HL-60 (cell line): ENCODE data around the gene NFIX.
"Not testable (repeated sequence)": the region's sequence is repeated elsewhere in the genome, so short reads cannot be mapped to it uniquely, and the experiment has no call there.

Experiments used
- DNase-seq, 2 experiments: peaks; one replicate each; pipeline ENCODE4 v3.0.0-alpha.2; 2010 to 2020; ENCODE audit warnings: low read depth in 1 of 2, low spot score in 1 of 2
- H3K27ac ChIP-seq: fragments of 250-450 bp; sonication (Bioruptor Pico); replicated peaks from 2 replicates; pipeline ENCODE4 v1.5.1; 2020; ENCODE audit warnings: mild to moderate bottlenecking, moderate library complexity
- H3K27me3 ChIP-seq: fragments of 250-450 bp; sonication (Bioruptor Pico); 2 replicates; pipeline ENCODE4 v1.5.1; 2021; ENCODE audit warnings: mild to moderate bottlenecking, moderate library complexity; ENCODE audit not compliant: insufficient read depth, poor library complexity, severe bottlenecking
- H3K4me3 ChIP-seq: replicated peaks from 2 replicates; pipeline ENCODE4 v1.5.1; 2011; ENCODE audit warnings: mild to moderate bottlenecking, control low read depth, low read length; ENCODE audit not compliant: insufficient read depth
- GABPA ChIP-seq: IDR thresholded peaks from 2 replicates; pipeline ENCODE4 v1.6.1; 2012; ENCODE audit warnings: low read depth
- POLR2AphosphoS5 ChIP-seq: IDR thresholded peaks from 2 replicates; pipeline ENCODE4 v1.6.1; 2012; ENCODE audit warnings: low read depth
- REST ChIP-seq: IDR thresholded peaks from 2 replicates; pipeline ENCODE4 v1.6.1; 2012; ENCODE audit warnings: low read depth; ENCODE audit not compliant: insufficient replicate concordance
- SPI1 ChIP-seq: IDR thresholded peaks from 2 replicates; pipeline ENCODE4 v1.6.1; 2012; ENCODE audit warnings: low read depth, mild to moderate bottlenecking, borderline replicate concordance
- TF ChIP-seq, protein P1 (sequence below): IDR thresholded peaks from one replicate; pipeline ENCODE4 v1.5.1; 2011; ENCODE audit warnings: low read length, control low read depth, inconsistent platforms; ENCODE audit not compliant: insufficient read depth

Gene NFIX

DNA sequence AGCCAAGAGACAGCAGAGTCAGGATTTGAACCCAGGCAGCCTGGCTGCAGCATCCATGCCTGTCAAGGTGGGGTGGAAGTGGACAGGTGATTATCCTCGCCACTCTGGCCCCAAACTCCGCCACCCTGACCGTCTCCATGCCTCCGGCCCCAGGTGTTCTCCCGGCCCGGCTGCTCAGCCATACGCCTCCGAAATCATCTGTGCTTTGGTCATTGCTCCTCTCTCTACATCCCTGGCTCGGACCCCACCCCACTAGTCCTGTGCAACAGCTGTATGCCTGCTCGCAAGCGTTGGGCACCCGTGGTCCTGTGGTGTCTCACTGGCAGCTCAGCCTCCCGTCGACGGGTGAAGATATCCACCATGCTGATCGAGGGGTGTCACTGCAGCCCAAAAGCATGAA is 22.0 kb upstream of the NFIX start:
- TF ChIP-seq REST: no peak
- TF ChIP-seq POLR2AphosphoS5: no peak
- TF ChIP-seq GABPA: no peak
- TF ChIP-seq SPI1: no peak
- TF ChIP-seq, protein P1, sequence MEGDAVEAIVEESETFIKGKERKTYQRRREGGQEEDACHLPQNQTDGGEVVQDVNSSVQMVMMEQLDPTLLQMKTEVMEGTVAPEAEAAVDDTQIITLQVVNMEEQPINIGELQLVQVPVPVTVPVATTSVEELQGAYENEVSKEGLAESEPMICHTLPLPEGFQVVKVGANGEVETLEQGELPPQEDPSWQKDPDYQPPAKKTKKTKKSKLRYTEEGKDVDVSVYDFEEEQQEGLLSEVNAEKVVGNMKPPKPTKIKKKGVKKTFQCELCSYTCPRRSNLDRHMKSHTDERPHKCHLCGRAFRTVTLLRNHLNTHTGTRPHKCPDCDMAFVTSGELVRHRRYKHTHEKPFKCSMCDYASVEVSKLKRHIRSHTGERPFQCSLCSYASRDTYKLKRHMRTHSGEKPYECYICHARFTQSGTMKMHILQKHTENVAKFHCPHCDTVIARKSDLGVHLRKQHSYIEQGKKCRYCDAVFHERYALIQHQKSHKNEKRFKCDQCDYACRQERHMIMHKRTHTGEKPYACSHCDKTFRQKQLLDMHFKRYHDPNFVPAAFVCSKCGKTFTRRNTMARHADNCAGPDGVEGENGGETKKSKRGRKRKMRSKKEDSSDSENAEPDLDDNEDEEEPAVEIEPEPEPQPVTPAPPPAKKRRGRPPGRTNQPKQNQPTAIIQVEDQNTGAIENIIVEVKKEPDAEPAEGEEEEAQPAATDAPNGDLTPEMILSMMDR: no peak
- no peak overlapping the region for H3K27ac ChIP-seq

GRCh38 chr19:12974301-12975220 is 20.7 kb upstream of the NFIX start:
- no peak overlapping the region for H3K4me3 ChIP-seq
- no peaks in the 10 kb centered on the region for H3K27me3 ChIP-seq
- no peak for TF ChIP-seq REST
- TF ChIP-seq POLR2AphosphoS5: no peak
- no peak for TF ChIP-seq GABPA
- no peak for TF ChIP-seq SPI1
- TF ChIP-seq, protein P1: no peak
- no peak overlapping the region for H3K27ac ChIP-seq
- DNase-seq: no peak

More for the DNA sequence above, 22.0 kb upstream of the NFIX start:
- H3K4me3 ChIP-seq: no peak overlapping the region
- no peak for DNase-seq
- H3K27me3 ChIP-seq: no peaks in the 10 kb centered on the region

DNA sequence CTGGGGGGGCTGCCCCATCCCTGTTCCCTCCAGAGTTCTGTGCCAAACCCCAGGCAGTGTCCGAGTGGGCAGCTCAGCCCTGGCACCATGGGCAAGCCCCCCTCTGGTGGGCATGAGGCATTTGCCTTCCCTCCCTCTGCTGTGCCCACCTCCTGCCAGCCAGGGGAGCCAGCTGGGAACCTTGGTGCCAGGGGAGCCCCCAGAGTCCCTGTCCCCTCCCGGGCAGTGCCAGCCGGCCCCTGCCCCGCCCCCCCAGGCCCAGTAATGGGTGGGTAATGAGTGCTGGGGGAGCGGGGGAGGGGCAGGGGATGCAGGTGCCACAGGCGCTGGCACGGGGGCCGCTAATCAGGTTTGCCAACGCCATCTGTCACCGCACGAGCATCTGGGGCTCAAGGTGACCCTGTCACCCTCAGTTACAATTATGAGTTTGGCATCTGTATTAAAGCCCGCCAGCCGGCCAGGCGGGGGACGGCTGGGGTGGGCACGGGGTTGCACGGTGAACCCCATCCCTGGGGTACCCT is 20.0 kb upstream of the NFIX start:
- TF ChIP-seq, protein P1: no peak
- TF ChIP-seq GABPA (no peak), POLR2AphosphoS5 (no peak), REST (no peak), SPI1 (no peak)
- H3K27me3 ChIP-seq: no peaks in the 10 kb centered on the region
- no peak overlapping the region for H3K4me3 ChIP-seq
- no peak overlapping the region for H3K27ac ChIP-seq
- DNase-seq: no peak

DNA sequence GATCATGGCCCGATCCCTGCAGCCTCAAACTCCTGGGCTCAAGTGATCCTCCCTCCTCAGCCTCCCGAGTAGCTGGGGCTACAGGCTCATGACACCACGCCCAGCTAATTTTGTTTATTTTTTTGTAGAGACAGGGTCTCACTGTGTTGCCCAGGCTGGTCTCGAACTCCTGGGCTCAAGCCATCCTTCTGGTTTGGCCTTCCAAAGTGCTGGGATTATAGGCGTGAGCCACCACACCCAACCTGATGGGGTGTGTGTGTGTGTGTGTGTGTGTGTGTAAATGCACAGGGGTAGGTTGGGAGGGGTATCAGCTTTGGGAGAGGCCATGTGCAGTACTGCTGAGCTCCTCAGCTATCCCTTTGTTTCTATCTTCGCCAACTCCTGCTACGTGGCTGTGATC is 19.2 kb upstream of the NFIX start:
- H3K4me3 ChIP-seq, H3K27ac ChIP-seq, H3K27me3 ChIP-seq, DNase-seq: not testable (repeated sequence)
